GM23248 (cell line): ENCODE data around the gene NOXA1. TPM values are rescaled to one million over a fixed set of nuclear protein-coding genes. Genes with fewer than 3 reads are reported as not detected.

Experiments used
- DNase-seq: peaks from one replicate; pipeline ENCODE4 v3.0.0-alpha.2; 2015
- H2AFZ ChIP-seq: fragments of 200-600 bp; sonication (generic); 2 replicates; pipeline ENCODE4 v1.6.1; 2016; ENCODE audit warnings: antibody characterized with exemption
- H3F3A ChIP-seq: fragments of 200-600 bp; sonication (generic); 2 replicates; pipeline ENCODE4 v1.6.1; 2016; ENCODE audit warnings: mild to moderate bottlenecking, antibody characterized with exemption, mixed run types; ENCODE audit not compliant: insufficient read depth
- H3K27ac ChIP-seq: fragments of 200-600 bp; sonication (generic); 2 replicates; pipeline ENCODE4 v1.5.1; 2016; ENCODE audit warnings: mild to moderate bottlenecking
- H3K27me3 ChIP-seq: fragments of 200-600 bp; sonication (generic); replicated peaks from 2 replicates; pipeline ENCODE4 v1.6.1; 2016; ENCODE audit warnings: mild to moderate bottlenecking; ENCODE audit not compliant: insufficient read depth
- H3K36me3 ChIP-seq: fragments of 200-600 bp; sonication (generic); 2 replicates; pipeline ENCODE4 v1.6.1; 2016; ENCODE audit warnings: low read depth, mild to moderate bottlenecking
- H3K4me1 ChIP-seq: fragments of 200-600 bp; sonication (generic); 2 replicates; pipeline ENCODE4 v1.6.1; 2016; ENCODE audit warnings: mild to moderate bottlenecking; ENCODE audit not compliant: insufficient read depth
- H3K4me2 ChIP-seq: fragments of 200-600 bp; sonication (generic); one replicate; pipeline ENCODE4 v1.6.1; 2016; ENCODE audit warnings: mild to moderate bottlenecking; ENCODE audit not compliant: unreplicated experiment
- H3K4me3 ChIP-seq: fragments of 200-600 bp; sonication (generic); 2 replicates; pipeline ENCODE4 v1.5.1; 2016; ENCODE audit warnings: mild to moderate bottlenecking
- H3K79me2 ChIP-seq: fragments of 200-600 bp; sonication (generic); 2 replicates; pipeline ENCODE4 v1.6.1; 2016; ENCODE audit warnings: mild to moderate bottlenecking; ENCODE audit not compliant: insufficient read depth
- H3K9ac ChIP-seq: fragments of 200-600 bp; sonication (generic); 2 replicates; pipeline ENCODE4 v1.6.1; 2016; ENCODE audit warnings: mild to moderate bottlenecking
- H3K9me2 ChIP-seq: fragments of 200-600 bp; sonication (generic); 2 replicates; pipeline ENCODE4 v1.6.1; 2016; ENCODE audit warnings: mixed run types, mild to moderate bottlenecking, moderate library complexity; ENCODE audit not compliant: insufficient read depth
- H3K9me3 ChIP-seq: fragments of 200-600 bp; sonication (generic); one replicate; pipeline ENCODE4 v1.6.1; 2017; ENCODE audit warnings: low read depth
- H4K20me1 ChIP-seq: fragments of 200-600 bp; sonication (generic); 2 replicates; pipeline ENCODE4 v1.6.0; 2016; ENCODE audit not compliant: insufficient read depth
- EZH2 ChIP-seq: fragments of 200-600 bp; sonication (generic); IDR thresholded peaks from 2 replicates; pipeline ENCODE4 v1.6.1; 2018; ENCODE audit warnings: antibody characterized with exemption, mild to moderate bottlenecking; ENCODE audit not compliant: insufficient read depth, poor library complexity, severe bottlenecking
- EZH2phosphoT487 ChIP-seq: fragments of 200-600 bp; sonication (generic); IDR thresholded peaks from 2 replicates; pipeline ENCODE4 v1.6.1; 2018; ENCODE audit warnings: antibody characterized with exemption, moderate library complexity, mild to moderate bottlenecking, low read depth; ENCODE audit not compliant: insufficient read depth
- WGBS, 2 experiments: methylation state at CpG; one replicate each; pipeline ENCODE4 v1.1.6; 2015 to 2017; ENCODE audit warnings: low lambda C conversion rate in 2 of 2, low coverage in 1 of 2; ENCODE audit errors: missing lambda C conversion rate in 2 of 2; 5-methylcytosine and 5-hydroxymethylcytosine counted together
- in situ Hi-C: fragments of 300-500 bp; cut with MboI; formaldehyde crosslinking; loops from 2 replicates; pipeline ENCODE4 v1.15.0; 2020
- polyA plus RNA-seq: library from polyadenylated mRNA; unstranded; fragments of >200 nt; fragmentation: Nextera tagmentation; extraction: Ambion mirVana; gene quantifications from 2 replicates; pipeline ENCODE4 v1.2.1, GENCODE V29; 2016
- total RNA-seq: library from RNA; depleted of rRNA; stranded (reverse); fragments of >200 nt; shearing (Covaris generic); gene quantifications from 2 replicates; pipeline ENCODE4 v1.2.3, GENCODE V29; 2014

The NOXA1 gene
- total and polyA plus RNA-seq, 2 experiments from 2014 or later, result 0.32 to 0.39 TPM

- H3K4me3 ChIP-seq, result no peak overlapping the region
- TF ChIP-seq EZH2, result no peak
- TF ChIP-seq EZH2phosphoT487, result no peak
- no peaks in the 10 kb centered on the region for H3K4me1 ChIP-seq
- no peak overlapping the region for H3K9ac ChIP-seq
- no peaks in the 10 kb centered on the region for H3K27me3 ChIP-seq
- DNase-seq, result no peak
- H2AFZ ChIP-seq, result no peak overlapping the region
- no peaks in the 10 kb centered on the region for H3K79me2 ChIP-seq
- no peaks in the 10 kb centered on the region for H3K9me2 ChIP-seq
- no peaks in the 10 kb centered on the region for H3K36me3 ChIP-seq
- no peak overlapping the region for H3K27ac ChIP-seq
- no peak overlapping the region for H3K4me2 ChIP-seq
- no peaks in the 10 kb centered on the region for H3K9me3 ChIP-seq
- 83 to 87% methylated on average over 28 to 30 of the region's 30 CpGs for WGBS, 2 experiments
- in situ Hi-C loops, result no loop called here
- H4K20me1 ChIP-seq, result no peaks in the 10 kb centered on the region
- H3F3A ChIP-seq, result no peaks in the 10 kb centered on the region
These were observed 40.1 kb downstream of the NOXA1 start for GRCh38 chr9:137462986-137463930.

DNA sequence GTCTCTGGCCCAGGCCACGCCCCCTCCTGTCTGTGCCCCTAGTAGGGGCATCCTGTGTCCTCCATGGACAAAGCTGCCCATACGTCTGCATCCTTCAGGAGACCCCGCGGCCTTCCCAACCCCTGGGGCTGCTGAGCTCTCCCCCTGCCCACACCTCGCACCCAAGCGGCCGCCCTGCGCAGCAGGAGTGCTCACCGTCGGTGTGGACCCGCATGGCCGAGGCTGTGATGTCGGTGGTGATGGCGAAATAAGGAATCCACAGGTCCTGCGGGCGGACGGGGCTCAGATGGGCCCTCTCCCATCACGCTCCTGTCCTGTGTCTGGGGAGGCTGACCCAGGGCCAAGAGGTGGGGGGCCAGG is 40.7 kb downstream of the NOXA1 start:
- Histone ChIP-seq H3K9ac (no peak overlapping the region), H4K20me1 (no peaks in the 10 kb centered on the region), H3K4me3 (no peak overlapping the region), H3K27ac (no peak overlapping the region), H3K4me1 (no peaks in the 10 kb centered on the region), H3K27me3 (no peaks in the 10 kb centered on the region), H3F3A (0 out of 2 replicates have a peak, but pooled peaks cover 1% of the 10 kb centered on the region), H2AFZ (no peak overlapping the region), H3K79me2 (no peaks in the 10 kb centered on the region), H3K9me2 (no peaks in the 10 kb centered on the region), H3K4me2 (no peak overlapping the region), H3K9me3 (no peaks in the 10 kb centered on the region), H3K36me3 (no peaks in the 10 kb centered on the region)
- no peak for DNase-seq
- WGBS, 2 experiments, result 89 to 90% methylated on average over 18 of the region's 18 CpGs
- in situ Hi-C loops, result no loop called here
- TF ChIP-seq EZH2phosphoT487, result no peak
- TF ChIP-seq EZH2, result no peak

- Histone ChIP-seq H3K9me2 (no peaks in the 10 kb centered on the region), H3K9me3 (no peaks in the 10 kb centered on the region), H3F3A (peaks cover 6% of the 10 kb centered on the region; the same call in 1 of the 2 replicates), H3K27ac (no peak overlapping the region), H3K27me3 (no peaks in the 10 kb centered on the region), H3K4me3 (no peak overlapping the region), H3K4me2 (no peak overlapping the region), H3K79me2 (no peaks in the 10 kb centered on the region), H3K36me3 (no peaks in the 10 kb centered on the region), H3K9ac (no peak overlapping the region), H4K20me1 (no peaks in the 10 kb centered on the region), H2AFZ (no peak overlapping the region), H3K4me1 (no peaks in the 10 kb centered on the region)
- no peak for DNase-seq
- in situ Hi-C loops, result no loop called here
- TF ChIP-seq EZH2phosphoT487 (no peak), EZH2 (no peak)
- 87 to 88% methylated on average over 21 to 28 of the region's 28 CpGs for WGBS, 2 experiments
These were observed 41.3 kb downstream of the NOXA1 start for GRCh38 chr9:137464291-137464999.

DNA sequence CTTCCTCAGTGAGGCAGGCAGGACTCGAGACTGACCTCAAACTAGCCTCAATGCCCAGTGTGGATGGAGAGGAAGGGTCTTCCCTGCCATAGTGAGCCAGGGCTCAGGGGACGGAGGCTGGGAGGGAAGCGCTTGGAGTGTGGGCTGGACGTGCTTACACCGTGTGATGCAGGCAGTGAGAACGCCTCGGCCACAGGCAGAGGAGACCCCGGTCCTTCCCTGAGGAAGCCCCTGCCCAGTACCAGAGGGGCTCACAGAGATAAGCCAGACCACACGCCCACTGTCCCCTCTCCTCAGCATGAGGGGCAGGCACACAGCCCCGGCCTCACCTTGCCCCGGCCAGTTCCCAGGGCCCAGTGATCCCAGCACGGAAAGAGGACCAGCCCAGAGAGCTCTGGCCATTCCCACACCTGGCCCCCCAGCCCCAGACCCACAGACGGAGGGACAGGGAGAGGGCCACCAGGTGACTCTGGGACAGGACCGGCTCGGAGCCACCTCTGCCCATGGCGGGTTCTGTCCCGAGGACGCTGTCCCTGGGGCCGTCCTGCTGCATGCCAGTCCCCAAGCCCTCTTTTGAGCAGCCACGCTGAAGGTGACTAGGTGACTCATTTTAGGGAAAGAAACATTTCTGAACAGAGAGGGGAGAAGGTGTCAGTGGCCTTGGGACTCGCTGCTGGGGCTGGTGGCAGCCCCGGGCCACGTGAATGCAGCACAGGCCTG is 42.0 kb downstream of the NOXA1 start:
- H3K27ac ChIP-seq, result no peak overlapping the region
- H3K9me3 ChIP-seq, result no peaks in the 10 kb centered on the region
- no peak overlapping the region for H2AFZ ChIP-seq
- no peaks in the 10 kb centered on the region for H3K79me2 ChIP-seq
- no peak for TF ChIP-seq EZH2
- TF ChIP-seq EZH2phosphoT487, result no peak
- peaks cover 8% of the 10 kb centered on the region; the same call in 1 of the 2 replicates for H3F3A ChIP-seq
- in situ Hi-C loops, result no loop called here
- H3K9me2 ChIP-seq, result no peaks in the 10 kb centered on the region
- H3K4me3 ChIP-seq, result no peak overlapping the region
- H3K9ac ChIP-seq, result no peak overlapping the region
- H3K27me3 ChIP-seq, result no peaks in the 10 kb centered on the region
- 86 to 90% methylated on average over 23 of the region's 23 CpGs for whole genome bisulfite sequencing, 2 experiments
- H3K4me1 ChIP-seq, result no peaks in the 10 kb centered on the region
- H4K20me1 ChIP-seq, result no peaks in the 10 kb centered on the region
- H3K36me3 ChIP-seq, result no peaks in the 10 kb centered on the region
- no peak for DNase-seq
- no peak overlapping the region for H3K4me2 ChIP-seq
